ENCODE results near the gene SYNE1. TPM values are rescaled to one million over a fixed set of nuclear protein-coding genes. Genes with fewer than 3 reads are reported as not detected.

SYNE1 gene
- total and polyA plus RNA-seq, 2 of the 8 experiments (the other 6 are each of a cell fraction or from before 2014, with no cell fraction given), result 2.8 to 5.5 TPM

DNA sequence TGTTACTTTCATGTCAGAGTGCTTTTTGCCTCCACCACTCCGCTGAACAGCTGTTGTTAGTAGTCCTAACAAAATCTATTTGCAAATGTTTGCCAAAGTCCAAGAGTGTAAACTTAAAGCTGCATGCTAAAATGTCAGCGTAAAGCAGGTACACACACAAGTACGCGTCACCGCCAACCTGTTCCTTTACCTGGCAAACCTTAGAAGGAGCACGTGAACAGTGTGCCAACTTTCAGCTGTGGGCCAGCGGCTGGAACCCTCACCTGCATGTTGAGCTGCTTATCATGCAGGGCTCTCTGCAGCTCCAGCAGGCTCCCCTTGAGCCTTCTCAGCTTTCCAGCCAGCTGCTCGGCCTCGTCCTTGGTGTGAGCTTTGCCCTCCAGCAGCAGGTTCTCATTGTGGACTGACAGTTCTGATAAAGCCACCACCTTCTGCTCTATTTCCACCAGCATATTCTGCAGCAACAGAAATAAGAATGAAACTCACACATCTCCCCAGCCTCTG, 359.3 kb downstream of the SYNE1 start:
- Histone ChIP-seq H2BK120ac (replicated peaks; ENCODE audit: low read depth, low read length) (no peak overlapping the region), H3K9me3 (ENCODE audit: insufficient read depth in 2 of 2, low read depth in 1 of 2, low read length in 1 of 2) (no peaks in the 10 kb centered on the region), H3K4me3 (ENCODE audit: extremely low read depth in 1 of 4, insufficient read depth in 2 of 4, low read depth in 3 of 4, low read length in 4 of 4) (no peak overlapping the region), H3K14ac (ENCODE audit: insufficient read length) (no peak overlapping the region), H2AFZ (ENCODE audit: low read length) (peak overlapping the region; percentile 78; the same call in 1 of the 2 replicates), H3K56ac (replicated peaks; ENCODE audit: insufficient read length, low read depth, low read length) (no peak overlapping the region), H4K20me1 (replicated peaks in 1 of 2; ENCODE audit: control insufficient read depth in 1 of 2, insufficient read depth in 2 of 2, low read length in 2 of 2) (peaks cover 0 to 3% of the 10 kb centered on the region in 2 experiments), H2BK12ac (ENCODE audit: low read depth, low read length) (no peak overlapping the region), H2BK20ac (ENCODE audit: low read length) (no peak overlapping the region), H2BK5ac (ENCODE audit: low read depth, low read length) (no peak overlapping the region), H3K27ac (ENCODE audit: low read depth, low read length) (no peak overlapping the region), H2BK15ac (ENCODE audit: low read length) (no peak overlapping the region), H4K91ac (replicated peaks; ENCODE audit: insufficient read length, low read length) (no peak overlapping the region), H3K27me3 (replicated peaks in 1 of 4; ENCODE audit: control insufficient read depth in 3 of 4, extremely low read depth in 1 of 4, insufficient read depth in 3 of 4, low read length in 3 of 4) (no peaks in the 10 kb centered on the region), H4K8ac (ENCODE audit: extremely low read depth, insufficient read depth, low read length) (no peak overlapping the region; the same call in 1 of the 2 replicates), H3K36me3 (ENCODE audit: control insufficient read depth in 2 of 4, insufficient read depth in 4 of 4, low read length in 3 of 4) (no peaks in the 10 kb centered on the region), H2AK5ac (ENCODE audit: low read depth, low read length) (no peak overlapping the region), H3K79me2 (ENCODE audit: control insufficient read depth in 1 of 2, insufficient read depth in 2 of 2, low read length in 2 of 2) (no peaks in the 10 kb centered on the region), H3K9ac (replicated peaks in 1 of 4; ENCODE audit: extremely low read depth in 1 of 4, low read depth in 3 of 4, low read length in 3 of 4) (no peak overlapping the region), H3K23ac (ENCODE audit: insufficient read length) (no peak overlapping the region), H3K4me2 (ENCODE audit: insufficient read depth in 1 of 2, low read depth in 2 of 2, low read length in 2 of 2) (no peak overlapping the region), H4K5ac (ENCODE audit: insufficient read length, low read depth, low read length) (no peak overlapping the region), H3K18ac (ENCODE audit: extremely low read depth, low read length) (no peak overlapping the region), H3K4ac (replicated peaks; ENCODE audit: insufficient read length, low read depth, low read length) (no peak overlapping the region), H3K23me2 (ENCODE audit: low read depth, low read length) (no peaks in the 10 kb centered on the region), H3K4me1 (replicated peaks in 1 of 4; ENCODE audit: control insufficient read depth in 3 of 4, insufficient read depth in 4 of 4, low read length in 3 of 4) (no peaks in the 10 kb centered on the region), H3K79me1 (ENCODE audit: low read depth, low read length) (no peaks in the 10 kb centered on the region)
- ChIA-PET CTCF (ENCODE audit: partially characterized antibody) (interaction anchor here (0.7 to 2.0 kb wide), 4 partner anchors 10 to 24 kb away, joined by 3 to 5 read pairs (median 4); no protein-coding TSS in a partner anchor), POLR2A (ENCODE audit: partially characterized antibody) (no interaction called here)
- FAIRE-seq, result no peak
- WGBS, 2 experiments (ENCODE audit: extremely low coverage in 1 of 2, insufficient coverage in 1 of 2, insufficient read length in 1 of 2, insufficient replicate concordance in 2 of 2, low coverage in 1 of 2, low lambda C conversion rate in 2 of 2, missing lambda C conversion rate in 1 of 2), result 83% methylated on average over 9 of the region's 9 CpGs; no CpG with 5 or more reads in 1 of the 2 experiments
- DNase-seq (ENCODE audit: low read depth in 1 of 2, low spot score in 2 of 2), result no peak
- no peak for TF ChIP-seq FOSL1 (IDR thresholded peaks at IDR 0.05; ENCODE audit: insufficient read depth, low read depth, low read length)
- no peak for TF ChIP-seq CHD2 (IDR thresholded peaks at IDR 0.05; ENCODE audit: low read length)
- no peak for TF ChIP-seq POLR2A (IDR thresholded peaks at IDR 0.05; ENCODE audit: control extremely low read depth in 1 of 2, low read depth in 2 of 2, low read length in 2 of 2)
- TF ChIP-seq TAF7 (optimal IDR thresholded peaks at IDR 0.05; ENCODE audit: borderline replicate concordance, low read depth, low read length), result no peak
- TF ChIP-seq, protein P1, sequence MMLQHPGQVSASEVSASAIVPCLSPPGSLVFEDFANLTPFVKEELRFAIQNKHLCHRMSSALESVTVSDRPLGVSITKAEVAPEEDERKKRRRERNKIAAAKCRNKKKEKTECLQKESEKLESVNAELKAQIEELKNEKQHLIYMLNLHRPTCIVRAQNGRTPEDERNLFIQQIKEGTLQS (IDR thresholded peaks at IDR 0.05; ENCODE audit: insufficient read depth, low read depth, low read length), result no peak
- TF ChIP-seq, protein P2, sequence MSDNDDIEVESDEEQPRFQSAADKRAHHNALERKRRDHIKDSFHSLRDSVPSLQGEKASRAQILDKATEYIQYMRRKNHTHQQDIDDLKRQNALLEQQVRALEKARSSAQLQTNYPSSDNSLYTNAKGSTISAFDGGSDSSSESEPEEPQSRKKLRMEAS (IDR thresholded peaks at IDR 0.05), result no peak
- no peak for TF ChIP-seq SP2 (IDR thresholded peaks at IDR 0.05; ENCODE audit: low read length)

All from H1 (cell line).